Measurements from ENCODE around the gene GABRA4.

The GABRA4 gene

DNA sequence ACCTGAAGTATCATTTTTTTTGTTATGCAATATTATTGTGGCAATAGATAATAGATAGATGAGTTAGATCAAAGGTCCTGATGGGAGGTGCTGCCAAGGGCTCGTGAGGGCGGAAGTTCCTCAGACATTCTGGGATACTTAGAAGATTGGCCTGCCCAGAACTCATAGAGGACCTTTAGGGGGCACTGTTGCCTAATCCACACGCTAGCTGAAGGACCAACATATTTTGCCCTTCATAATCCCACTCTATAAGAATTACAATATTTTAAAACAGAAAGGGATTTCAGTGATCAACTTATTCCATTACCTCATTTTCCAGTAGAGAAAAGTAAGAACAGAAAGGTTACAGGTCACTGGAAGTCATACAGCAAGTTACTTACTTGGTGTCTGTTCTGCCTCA is 61.4 kb downstream of the GABRA4 start:
- no peaks in the 10 kb centered on the region for H3K27me3 Mint-ChIP-seq (ENCODE audit: low read depth)
- no peak for DNase-seq (ENCODE audit: low spot score)
- no peak overlapping the region for H3K4me3 Mint-ChIP-seq
- H3K9me3 Mint-ChIP-seq = no peaks in the 10 kb centered on the region
- no peaks in the 10 kb centered on the region for H3K36me3 Mint-ChIP-seq (ENCODE audit: low read depth)
- no peak overlapping the region for H3K27ac Mint-ChIP-seq
- H3K4me1 Mint-ChIP-seq (ENCODE audit: low read depth) = no peaks in the 10 kb centered on the region

DNA sequence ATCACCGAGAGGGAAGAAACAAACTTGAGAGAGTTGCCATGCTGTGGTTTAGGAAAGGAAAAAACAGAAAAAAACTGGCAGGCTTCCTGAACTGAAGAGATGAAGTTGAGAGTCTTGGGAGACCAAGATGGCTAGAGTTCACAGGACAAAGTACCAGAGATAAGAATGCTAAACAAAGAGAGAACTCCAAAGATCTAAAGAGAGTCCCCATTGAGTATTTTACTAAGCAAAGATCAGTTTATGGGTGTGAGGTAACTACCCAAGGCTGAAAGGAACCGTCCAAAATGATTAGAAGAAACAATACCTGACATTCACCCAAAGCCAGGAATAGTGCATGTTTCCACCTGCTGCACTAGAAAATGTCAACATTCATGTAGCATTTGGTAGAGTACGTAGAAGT is 62.5 kb downstream of the GABRA4 start:
- Mint-ChIP-seq H3K9me3 (no peaks in the 10 kb centered on the region), H3K27me3 (ENCODE audit: low read depth) (no peaks in the 10 kb centered on the region), H3K27ac (no peak overlapping the region), H3K4me3 (no peak overlapping the region), H3K4me1 (ENCODE audit: low read depth) (no peaks in the 10 kb centered on the region), H3K36me3 (ENCODE audit: low read depth) (no peaks in the 10 kb centered on the region)
- DNase-seq (ENCODE audit: low spot score) = no peak

DNA sequence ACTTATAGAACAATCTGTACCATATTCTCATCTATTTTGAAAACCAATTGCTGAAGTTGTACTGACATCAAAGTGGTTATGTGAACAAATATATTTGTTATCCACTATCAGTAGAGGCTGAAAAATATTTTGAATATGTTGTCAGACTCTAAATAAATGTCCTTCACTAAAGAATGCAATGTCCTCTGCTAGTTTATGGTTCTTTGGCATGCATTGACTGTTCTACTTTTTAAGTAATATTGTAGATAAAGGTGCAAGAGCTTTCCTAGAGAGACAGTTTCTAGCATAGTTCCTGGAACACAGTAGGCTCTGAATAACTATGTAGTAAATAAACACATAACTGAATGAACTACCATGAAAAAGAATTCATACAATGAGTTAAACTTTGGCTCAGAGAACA is 66.2 kb downstream of the GABRA4 start:
- Mint-ChIP-seq H3K9me3 (no peaks in the 10 kb centered on the region), H3K36me3 (ENCODE audit: low read depth) (no peaks in the 10 kb centered on the region), H3K4me1 (ENCODE audit: low read depth) (no peaks in the 10 kb centered on the region), H3K4me3 (no peak overlapping the region), H3K27me3 (ENCODE audit: low read depth) (no peaks in the 10 kb centered on the region), H3K27ac (no peak overlapping the region)
- DNase-seq (ENCODE audit: low spot score) = no peak

DNA sequence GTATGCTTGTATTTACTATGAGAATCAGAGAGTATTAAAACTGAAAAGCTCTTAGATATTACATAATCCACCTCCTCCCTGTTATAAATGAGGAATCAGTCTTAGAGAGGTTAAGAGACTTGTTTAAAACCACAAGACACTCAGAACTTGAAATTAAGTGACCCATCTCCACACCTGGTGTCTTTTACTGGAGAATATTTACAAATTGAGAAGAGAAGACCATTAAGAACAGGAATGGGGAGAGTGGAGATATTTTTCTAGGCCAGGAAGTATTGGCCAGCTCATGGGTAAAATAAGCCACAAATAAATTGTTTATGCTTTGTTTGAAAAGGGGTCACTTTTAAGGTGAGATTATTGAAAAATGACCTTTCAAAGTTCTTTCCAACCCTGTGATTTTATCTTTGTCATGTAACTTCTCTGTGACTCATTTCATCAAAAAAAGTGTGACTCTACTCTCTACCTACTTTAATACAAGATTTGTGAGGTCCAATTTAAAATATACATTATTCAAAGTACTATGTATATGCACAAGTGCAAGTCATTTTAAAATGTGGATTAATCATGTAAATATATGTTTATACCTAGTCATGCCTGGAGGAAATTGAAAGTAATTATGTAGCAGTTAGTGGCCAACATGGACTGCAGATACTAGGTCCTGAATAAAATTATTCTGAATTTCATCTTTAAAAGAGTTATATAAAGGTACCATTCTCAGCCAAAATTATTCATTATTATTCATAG is 68.4 kb downstream of the GABRA4 start:
- no peaks in the 10 kb centered on the region for H3K4me1 Mint-ChIP-seq (ENCODE audit: low read depth)

DNA sequence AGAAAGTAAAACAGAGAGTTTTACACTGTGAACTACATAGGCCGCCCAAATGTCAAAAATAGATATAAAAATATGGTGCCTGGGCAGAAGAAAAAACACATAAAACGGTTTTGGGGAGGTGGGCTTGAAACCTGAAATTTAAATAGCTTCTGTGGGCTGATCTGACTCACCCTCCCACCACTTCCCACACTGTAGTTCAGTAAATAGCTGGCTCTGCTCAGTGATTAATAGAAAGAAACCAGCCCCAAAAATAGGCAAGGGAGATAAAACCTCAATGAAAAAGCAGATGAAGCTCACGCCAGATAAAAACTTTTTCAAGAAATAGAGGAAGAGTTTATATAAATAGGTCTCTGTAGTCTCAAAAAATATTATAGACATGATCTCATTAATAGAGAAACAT is 71.2 kb downstream of the GABRA4 start:
- Mint-ChIP-seq H3K4me1 (ENCODE audit: low read depth) (no peaks in the 10 kb centered on the region), H3K27ac (no peak overlapping the region)

More for the DNA sequence above, 68.4 kb downstream of the GABRA4 start:
- Mint-ChIP-seq H3K27ac (no peak overlapping the region), H3K27me3 (ENCODE audit: low read depth) (no peaks in the 10 kb centered on the region), H3K9me3 (no peaks in the 10 kb centered on the region), H3K4me3 (no peak overlapping the region), H3K36me3 (ENCODE audit: low read depth) (no peaks in the 10 kb centered on the region)
- no peak for DNase-seq (ENCODE audit: low spot score)

DNA sequence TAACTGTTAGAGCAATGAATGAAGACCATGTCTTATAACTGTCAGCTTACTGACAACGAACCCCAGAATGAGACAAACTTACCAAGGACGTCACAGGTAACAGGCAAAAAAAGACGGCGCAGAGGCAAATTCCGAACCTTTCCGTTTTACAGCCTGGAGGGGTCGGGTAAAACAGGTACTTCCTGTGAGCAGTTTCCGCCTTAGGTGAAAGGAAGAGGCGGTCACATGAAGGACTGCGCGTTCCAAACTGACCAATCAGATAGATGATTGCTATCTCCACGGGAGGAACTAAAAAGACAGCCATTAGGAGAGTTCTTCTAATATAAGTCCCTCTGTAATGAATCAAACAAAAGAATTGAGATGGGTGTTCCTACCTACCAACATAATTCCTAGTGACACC is 84.3 kb downstream of the GABRA4 start, which contains the start of gene COX7B2:
COX7B2 (minus strand) TSS at position 168 of the 400 bp plus-strand sequence. CDS start 174,053 bp downstream, outside the sequence.
- no peak for DNase-seq (ENCODE audit: low spot score)
- Mint-ChIP-seq H3K27me3 (ENCODE audit: low read depth) (no peaks in the 10 kb centered on the region), H3K4me3 (no peak within 1 kb of the TSS), H3K4me1 (ENCODE audit: low read depth) (no peaks in the 10 kb centered on the region), H3K9me3 (no peaks in the 10 kb centered on the region), H3K36me3 (ENCODE audit: low read depth) (no peaks in the 10 kb centered on the region), H3K27ac (no peak within 1 kb of the TSS)

More for the DNA sequence above, 71.2 kb downstream of the GABRA4 start:
- Mint-ChIP-seq H3K4me3 (no peak overlapping the region), H3K9me3 (no peaks in the 10 kb centered on the region), H3K27me3 (ENCODE audit: low read depth) (no peaks in the 10 kb centered on the region), H3K36me3 (ENCODE audit: low read depth) (no peaks in the 10 kb centered on the region)
- DNase-seq (ENCODE audit: low spot score) = no peak

DNA sequence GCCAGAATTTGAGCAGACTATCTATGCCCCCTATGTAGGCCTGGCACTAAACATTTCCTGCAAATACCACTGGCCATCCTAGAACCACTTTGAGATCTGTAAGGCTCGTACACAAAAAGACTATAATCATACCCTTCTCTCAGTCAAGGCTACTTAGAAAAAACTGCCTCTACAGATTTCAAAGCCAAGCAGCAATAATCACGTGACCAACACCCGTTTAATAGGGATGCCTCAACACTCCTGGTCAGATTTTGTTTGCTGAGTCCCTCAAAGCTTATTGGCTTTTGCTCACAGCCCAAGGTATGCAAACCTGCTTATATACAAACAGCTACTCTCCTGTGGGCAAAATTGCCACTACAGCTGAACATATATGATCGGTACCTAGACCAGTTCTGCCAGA is 85.2 kb downstream of the GABRA4 start:
- H3K27ac Mint-ChIP-seq = no peak overlapping the region
- no peaks in the 10 kb centered on the region for H3K4me1 Mint-ChIP-seq (ENCODE audit: low read depth)

DNA sequence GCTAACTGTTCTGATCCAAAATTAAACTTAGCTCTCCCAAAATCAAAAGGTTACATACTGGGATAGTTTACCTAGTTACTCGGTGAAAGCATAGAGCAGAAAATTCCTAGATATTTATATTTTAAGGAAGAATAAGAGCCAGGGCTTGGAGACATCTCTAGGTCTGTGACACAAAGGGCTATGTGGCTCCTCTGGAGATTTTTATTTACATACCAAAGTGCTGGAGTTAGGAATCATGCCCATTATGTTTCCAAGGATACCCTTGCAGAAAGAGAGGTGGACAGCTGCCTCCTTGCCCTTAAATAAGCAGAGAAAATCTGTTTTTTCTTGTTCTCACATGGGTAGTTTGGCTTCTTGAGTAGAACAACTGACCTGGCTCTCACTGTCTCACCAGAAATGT is 93.3 kb downstream of the GABRA4 start:
- Mint-ChIP-seq H3K27me3 (ENCODE audit: low read depth) (no peaks in the 10 kb centered on the region), H3K36me3 (ENCODE audit: low read depth) (no peaks in the 10 kb centered on the region), H3K9me3 (no peaks in the 10 kb centered on the region), H3K4me1 (ENCODE audit: low read depth) (no peaks in the 10 kb centered on the region), H3K27ac (no peak overlapping the region), H3K4me3 (no peak overlapping the region)
- no peak for DNase-seq (ENCODE audit: low spot score)

More for the DNA sequence above, 85.2 kb downstream of the GABRA4 start:
- DNase-seq (ENCODE audit: low spot score) = no peak
- Mint-ChIP-seq H3K36me3 (ENCODE audit: low read depth) (no peaks in the 10 kb centered on the region), H3K9me3 (no peaks in the 10 kb centered on the region), H3K27me3 (ENCODE audit: low read depth) (no peaks in the 10 kb centered on the region), H3K4me3 (no peak overlapping the region)

DNA sequence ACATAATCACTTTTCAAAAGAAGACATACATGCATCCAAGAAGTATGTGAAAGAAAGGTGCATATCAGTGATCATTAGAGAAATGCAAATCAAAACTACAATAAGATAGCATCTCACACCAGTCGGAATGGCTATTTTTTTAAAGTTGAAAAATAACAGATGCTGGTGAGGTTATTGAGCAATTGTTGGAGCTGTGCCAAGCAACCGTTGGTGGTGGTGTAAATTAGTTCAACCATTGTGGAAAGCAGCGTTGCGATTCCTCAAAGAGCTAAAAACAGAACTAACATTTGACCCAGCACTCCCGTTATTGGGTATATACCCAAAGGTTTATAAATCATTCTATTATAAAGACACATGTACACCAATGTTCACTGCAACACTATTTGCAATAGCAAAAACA is 98.6 kb downstream of the GABRA4 start:
- no peaks in the 10 kb centered on the region for H3K27me3 Mint-ChIP-seq (ENCODE audit: low read depth)
- H3K27ac Mint-ChIP-seq = no peak overlapping the region
- H3K4me3 Mint-ChIP-seq = no peak overlapping the region
- no peaks in the 10 kb centered on the region for H3K4me1 Mint-ChIP-seq (ENCODE audit: low read depth)
- H3K9me3 Mint-ChIP-seq = no peaks in the 10 kb centered on the region
- DNase-seq (ENCODE audit: low spot score) = no peak
- H3K36me3 Mint-ChIP-seq (ENCODE audit: low read depth) = no peaks in the 10 kb centered on the region

DNA sequence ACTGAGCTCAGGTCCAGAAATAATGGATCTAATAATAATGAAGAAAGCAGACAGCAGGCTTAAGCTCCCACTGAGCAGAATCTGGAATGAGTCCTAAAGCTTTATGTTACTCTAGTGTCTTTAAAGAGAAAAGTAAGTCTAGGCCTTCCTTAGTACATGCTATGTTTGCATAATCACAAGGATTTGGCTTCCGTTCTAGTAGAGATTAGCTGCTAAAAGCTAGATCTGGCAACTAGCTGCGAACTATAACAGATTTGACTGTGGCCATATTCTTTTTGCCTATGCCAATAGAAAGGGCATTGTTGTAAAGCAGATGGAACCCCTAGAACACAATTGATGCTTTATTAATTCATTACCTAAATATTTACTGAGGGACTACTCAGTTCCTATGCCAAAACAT is 103.3 kb downstream of the GABRA4 start:
- no peaks in the 10 kb centered on the region for H3K9me3 Mint-ChIP-seq
- no peak overlapping the region for H3K27ac Mint-ChIP-seq
- no peaks in the 10 kb centered on the region for H3K36me3 Mint-ChIP-seq (ENCODE audit: low read depth)
- no peaks in the 10 kb centered on the region for H3K4me1 Mint-ChIP-seq (ENCODE audit: low read depth)
- no peak overlapping the region for H3K4me3 Mint-ChIP-seq
- DNase-seq (ENCODE audit: low spot score) = no peak
- no peaks in the 10 kb centered on the region for H3K27me3 Mint-ChIP-seq (ENCODE audit: low read depth)

DNA sequence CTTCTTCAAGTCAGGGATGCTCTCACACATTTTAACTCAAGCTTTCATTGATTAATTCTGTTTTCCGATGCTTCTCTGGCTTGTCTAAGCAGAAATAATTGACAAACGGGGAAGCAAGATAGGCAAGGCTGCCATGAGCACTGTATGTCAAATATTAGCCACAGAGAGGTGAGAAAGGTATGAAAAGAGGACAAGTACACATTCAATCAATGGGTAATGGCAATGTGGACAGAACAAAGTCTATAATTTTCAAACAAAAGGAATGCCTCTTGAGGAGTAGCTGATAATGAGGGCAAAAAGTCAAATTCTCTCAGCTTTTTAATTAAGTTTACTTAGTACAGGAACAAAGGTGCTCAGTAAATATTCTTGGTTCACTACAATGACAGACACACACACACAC is 104.0 kb downstream of the GABRA4 start:
- Mint-ChIP-seq H3K27me3 (ENCODE audit: low read depth) (no peaks in the 10 kb centered on the region), H3K36me3 (ENCODE audit: low read depth) (no peaks in the 10 kb centered on the region), H3K27ac (no peak overlapping the region), H3K4me3 (no peak overlapping the region), H3K4me1 (ENCODE audit: low read depth) (no peaks in the 10 kb centered on the region), H3K9me3 (no peaks in the 10 kb centered on the region)
- DNase-seq (ENCODE audit: low spot score) = no peak

DNA sequence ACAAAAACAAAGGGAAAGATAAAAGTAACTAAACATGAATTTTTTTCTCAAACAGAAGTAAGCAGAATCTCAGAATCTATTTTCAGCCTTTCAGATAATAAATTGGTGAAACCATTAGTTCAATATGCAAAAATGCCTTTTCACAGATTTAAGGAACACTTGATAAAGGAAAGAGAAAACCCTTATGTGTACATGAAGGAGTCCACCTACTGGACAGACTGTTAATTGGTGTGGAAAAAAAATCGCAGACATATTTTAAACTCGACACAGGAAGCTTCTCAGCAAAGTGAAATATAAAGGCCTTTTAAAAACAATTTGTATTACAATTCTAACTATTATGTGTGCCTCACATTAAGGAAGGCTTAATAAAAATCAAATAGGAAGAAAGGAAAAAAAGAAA is 106.7 kb downstream of the GABRA4 start:
- no peak for DNase-seq (ENCODE audit: low spot score)
- Mint-ChIP-seq H3K4me1 (ENCODE audit: low read depth) (no peaks in the 10 kb centered on the region), H3K36me3 (ENCODE audit: low read depth) (no peaks in the 10 kb centered on the region), H3K9me3 (no peaks in the 10 kb centered on the region), H3K4me3 (no peak overlapping the region), H3K27me3 (ENCODE audit: low read depth) (no peaks in the 10 kb centered on the region), H3K27ac (no peak overlapping the region)

DNA sequence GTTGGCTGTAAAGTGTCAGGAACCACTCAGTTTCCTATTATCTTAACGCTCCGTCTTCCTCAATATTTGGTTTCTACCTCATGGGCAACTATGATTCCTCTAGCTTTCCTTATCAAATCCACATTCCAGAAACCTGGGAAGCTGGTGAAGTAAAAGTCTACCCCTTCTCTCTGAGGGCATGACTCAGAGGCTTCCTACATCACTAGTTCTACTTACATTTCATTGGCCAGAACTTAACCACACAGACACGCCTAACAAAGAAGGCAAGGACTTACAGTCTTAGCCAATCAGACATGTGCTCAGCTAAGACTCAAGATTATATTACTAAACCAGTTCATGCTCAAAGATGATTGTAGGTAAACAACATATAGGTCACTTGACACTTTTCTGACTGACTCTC is 114.7 kb downstream of the GABRA4 start:
- no peak for DNase-seq (ENCODE audit: low spot score)
- H3K9me3 Mint-ChIP-seq = no peaks in the 10 kb centered on the region
- no peak overlapping the region for H3K4me3 Mint-ChIP-seq
- H3K27me3 Mint-ChIP-seq (ENCODE audit: low read depth) = no peaks in the 10 kb centered on the region
- no peaks in the 10 kb centered on the region for H3K4me1 Mint-ChIP-seq (ENCODE audit: low read depth)
- no peak overlapping the region for H3K27ac Mint-ChIP-seq
- no peaks in the 10 kb centered on the region for H3K36me3 Mint-ChIP-seq (ENCODE audit: low read depth)

DNA sequence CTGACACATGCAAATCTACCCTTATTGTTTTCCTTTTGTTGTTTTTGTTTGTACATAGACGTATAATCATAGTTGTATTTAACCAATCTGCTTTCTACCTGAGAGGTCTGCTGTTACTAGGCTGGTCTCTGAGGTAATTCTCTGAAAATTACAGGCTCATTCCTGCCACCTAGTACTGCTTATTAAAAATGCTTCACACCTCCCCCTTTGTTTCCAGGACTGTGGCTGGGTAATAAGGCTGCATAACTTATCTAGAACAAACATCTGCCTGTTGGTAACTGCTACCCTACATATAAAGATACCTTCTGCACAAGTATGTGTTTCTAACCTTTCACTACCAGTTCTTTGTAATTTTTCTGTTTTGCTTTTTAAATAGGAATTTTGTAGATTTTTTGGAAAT is 118.6 kb downstream of the GABRA4 start:
- no peaks in the 10 kb centered on the region for H3K27me3 Mint-ChIP-seq (ENCODE audit: low read depth)
- no peaks in the 10 kb centered on the region for H3K36me3 Mint-ChIP-seq (ENCODE audit: low read depth)
- H3K27ac Mint-ChIP-seq = no peak overlapping the region

DNA sequence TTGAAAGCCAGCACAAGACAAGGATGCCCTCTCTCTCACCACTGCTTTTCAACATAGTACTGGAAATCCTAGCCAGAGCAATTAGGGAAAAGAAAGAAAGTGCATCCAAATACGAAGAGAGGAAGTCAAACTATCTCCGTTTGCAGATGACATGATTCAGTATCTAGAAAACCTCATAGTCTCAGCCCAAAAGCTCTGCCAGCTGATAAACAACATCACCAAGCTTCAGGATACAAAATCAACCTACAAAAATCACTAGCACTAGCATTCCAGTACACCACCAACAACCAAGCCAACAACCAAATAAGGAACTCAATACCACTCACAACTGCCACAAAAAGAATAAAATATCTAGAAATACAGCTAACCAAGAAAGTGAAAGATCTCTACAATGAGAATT is 123.0 kb downstream of the GABRA4 start:
- H3K9me3 Mint-ChIP-seq = no peaks in the 10 kb centered on the region
- H3K27me3 Mint-ChIP-seq (ENCODE audit: low read depth) = no peaks in the 10 kb centered on the region
- no peak for DNase-seq (ENCODE audit: low spot score)
- H3K4me1 Mint-ChIP-seq (ENCODE audit: low read depth) = no peaks in the 10 kb centered on the region
- no peaks in the 10 kb centered on the region for H3K36me3 Mint-ChIP-seq (ENCODE audit: low read depth)
- no peak overlapping the region for H3K27ac Mint-ChIP-seq
- H3K4me3 Mint-ChIP-seq = no peak overlapping the region

More for the DNA sequence above, 118.6 kb downstream of the GABRA4 start:
- Mint-ChIP-seq H3K4me1 (ENCODE audit: low read depth) (no peaks in the 10 kb centered on the region), H3K9me3 (no peaks in the 10 kb centered on the region), H3K4me3 (no peak overlapping the region)
- DNase-seq (ENCODE audit: low spot score) = no peak
